ENCODE measurements around the gene NLRC3. TPM values are rescaled to one million over a fixed set of nuclear protein-coding genes. Genes with fewer than 3 reads are reported as not detected.
"Not testable (repeated sequence)": the region's sequence is repeated elsewhere in the genome, so short reads cannot be mapped to it uniquely, and the experiment has no call there.

The NLRC3 gene
- total RNA-seq, 1 donor from 2014 or later = 0.12 TPM

DNA sequence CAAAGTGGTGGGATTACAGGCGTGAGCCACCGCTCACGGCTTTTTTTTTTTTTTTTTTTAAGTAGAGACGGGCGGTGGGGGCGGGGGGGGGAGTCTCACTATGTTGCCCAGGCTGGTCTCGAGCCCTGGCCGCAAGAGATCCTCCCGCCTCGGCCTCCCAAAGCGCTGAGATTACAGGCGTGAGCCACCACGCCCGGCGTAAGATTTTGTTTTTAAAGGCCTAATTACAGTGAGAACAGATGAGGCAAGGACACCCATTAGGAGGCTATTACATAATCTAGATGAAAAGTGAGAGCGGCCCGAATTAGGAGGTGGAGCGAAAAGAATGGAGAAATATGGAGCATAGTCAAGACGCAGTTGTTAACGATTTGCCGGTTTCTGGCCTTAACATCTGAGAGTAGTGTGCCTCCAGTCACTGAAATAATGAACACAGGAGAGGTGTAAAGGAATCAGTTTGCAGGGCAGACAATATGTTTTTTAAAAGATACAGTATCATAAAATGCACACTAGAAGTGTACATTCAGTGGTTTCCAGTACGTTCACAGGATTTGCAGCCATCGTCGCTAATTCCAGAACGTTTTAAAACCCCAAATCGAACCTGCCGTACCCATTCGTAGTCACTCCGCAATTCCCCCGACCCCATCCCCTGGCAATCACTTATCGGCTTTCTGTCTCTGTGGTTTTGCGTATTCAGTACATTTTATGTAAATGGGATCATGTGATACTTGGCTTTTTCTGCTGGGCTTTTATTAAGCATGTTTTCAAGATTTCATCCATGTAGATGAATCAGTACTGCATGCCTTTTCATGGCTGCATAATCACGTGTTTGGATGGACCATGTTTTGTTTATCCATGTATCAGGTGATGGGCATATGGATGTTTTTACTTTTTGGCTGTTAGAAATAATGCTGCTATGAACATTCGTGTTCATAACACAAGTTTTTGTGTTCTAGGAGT is 35.6 kb upstream of the NLRC3 start:
- no peaks in the 10 kb centered on the region for H3K27me3 Mint-ChIP-seq (ENCODE audit: low read depth)
- H3K27ac Mint-ChIP-seq (ENCODE audit: unreplicated experiment) = no peak overlapping the region
- TF ChIP-seq, protein P1, sequence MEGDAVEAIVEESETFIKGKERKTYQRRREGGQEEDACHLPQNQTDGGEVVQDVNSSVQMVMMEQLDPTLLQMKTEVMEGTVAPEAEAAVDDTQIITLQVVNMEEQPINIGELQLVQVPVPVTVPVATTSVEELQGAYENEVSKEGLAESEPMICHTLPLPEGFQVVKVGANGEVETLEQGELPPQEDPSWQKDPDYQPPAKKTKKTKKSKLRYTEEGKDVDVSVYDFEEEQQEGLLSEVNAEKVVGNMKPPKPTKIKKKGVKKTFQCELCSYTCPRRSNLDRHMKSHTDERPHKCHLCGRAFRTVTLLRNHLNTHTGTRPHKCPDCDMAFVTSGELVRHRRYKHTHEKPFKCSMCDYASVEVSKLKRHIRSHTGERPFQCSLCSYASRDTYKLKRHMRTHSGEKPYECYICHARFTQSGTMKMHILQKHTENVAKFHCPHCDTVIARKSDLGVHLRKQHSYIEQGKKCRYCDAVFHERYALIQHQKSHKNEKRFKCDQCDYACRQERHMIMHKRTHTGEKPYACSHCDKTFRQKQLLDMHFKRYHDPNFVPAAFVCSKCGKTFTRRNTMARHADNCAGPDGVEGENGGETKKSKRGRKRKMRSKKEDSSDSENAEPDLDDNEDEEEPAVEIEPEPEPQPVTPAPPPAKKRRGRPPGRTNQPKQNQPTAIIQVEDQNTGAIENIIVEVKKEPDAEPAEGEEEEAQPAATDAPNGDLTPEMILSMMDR (IDR thresholded peaks at IDR 0.05) = no peak
- DNase-seq (ENCODE audit: low spot score) = no peak
- H3K4me3 Mint-ChIP-seq (ENCODE audit: unreplicated experiment) = peak overlapping the region; percentile 97
- peaks cover 30% of the 10 kb centered on the region for H3K4me1 Mint-ChIP-seq (ENCODE audit: low read depth)
- no peaks in the 10 kb centered on the region for H3K9me3 Mint-ChIP-seq (ENCODE audit: low read depth)
- H3K36me3 Mint-ChIP-seq (ENCODE audit: low read depth) = no peaks in the 10 kb centered on the region

DNA sequence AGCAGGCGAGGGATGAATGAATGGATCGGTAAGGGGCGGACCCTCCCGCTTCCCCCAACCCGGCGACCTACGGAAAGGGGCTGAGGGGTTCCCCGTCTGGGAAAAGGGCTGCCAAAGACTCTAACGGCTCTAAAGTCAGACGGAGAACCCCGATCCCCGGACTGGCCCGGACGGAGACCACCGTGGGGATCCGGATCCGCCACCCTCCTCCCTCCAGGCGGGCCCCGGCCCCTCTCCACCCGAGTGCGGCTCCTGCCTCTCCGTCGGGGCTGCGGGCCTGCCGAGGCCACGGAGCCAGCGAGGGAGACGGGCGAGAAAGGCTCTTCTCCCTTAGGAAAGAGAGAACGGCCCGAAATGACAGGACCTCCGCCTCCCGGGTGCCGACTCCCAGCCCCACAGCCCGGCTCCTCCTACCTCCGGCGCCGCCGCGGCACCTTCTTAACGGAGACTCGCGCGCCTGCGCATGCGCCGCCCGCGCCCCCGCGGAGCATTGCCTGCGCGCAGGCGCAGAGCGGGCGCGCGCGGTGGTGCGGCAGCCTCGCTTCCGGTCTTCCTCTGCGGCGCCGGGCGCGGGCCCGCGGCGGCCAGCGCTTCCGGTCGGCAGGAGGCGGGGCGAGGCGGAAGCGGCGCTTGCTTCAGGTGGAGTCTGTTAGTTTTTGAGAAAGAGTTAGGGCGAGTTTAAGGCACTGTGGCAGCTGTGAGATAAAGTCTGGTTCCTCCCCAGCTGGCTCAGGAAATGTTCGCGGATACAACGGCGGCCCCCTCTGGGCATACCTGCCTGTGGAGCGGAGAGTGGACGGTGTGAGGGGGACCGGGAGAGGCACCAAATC is 34.2 kb upstream of the NLRC3 start, which contains the start of gene SLX4:
SLX4 (minus strand) TSS at position 461 of the 830 bp plus-strand sequence. CDS start 2,642 bp downstream, outside the sequence.
- peaks cover 2% of the 10 kb centered on the region for H3K36me3 Mint-ChIP-seq (ENCODE audit: low read depth)
- TF ChIP-seq, protein P1 (IDR thresholded peaks at IDR 0.05) = peak; percentile 37
- DNase-seq (ENCODE audit: low spot score) = peak; percentile 96
- H3K4me1 Mint-ChIP-seq (ENCODE audit: low read depth) = peaks cover 30% of the 10 kb centered on the region
- no peaks in the 10 kb centered on the region for H3K9me3 Mint-ChIP-seq (ENCODE audit: low read depth)
- peak within 1 kb of the TSS; percentile 97 for H3K4me3 Mint-ChIP-seq (ENCODE audit: unreplicated experiment)
- no peaks in the 10 kb centered on the region for H3K27me3 Mint-ChIP-seq (ENCODE audit: low read depth)
- peak within 1 kb of the TSS; percentile 89 for H3K27ac Mint-ChIP-seq (ENCODE audit: unreplicated experiment)

DNA sequence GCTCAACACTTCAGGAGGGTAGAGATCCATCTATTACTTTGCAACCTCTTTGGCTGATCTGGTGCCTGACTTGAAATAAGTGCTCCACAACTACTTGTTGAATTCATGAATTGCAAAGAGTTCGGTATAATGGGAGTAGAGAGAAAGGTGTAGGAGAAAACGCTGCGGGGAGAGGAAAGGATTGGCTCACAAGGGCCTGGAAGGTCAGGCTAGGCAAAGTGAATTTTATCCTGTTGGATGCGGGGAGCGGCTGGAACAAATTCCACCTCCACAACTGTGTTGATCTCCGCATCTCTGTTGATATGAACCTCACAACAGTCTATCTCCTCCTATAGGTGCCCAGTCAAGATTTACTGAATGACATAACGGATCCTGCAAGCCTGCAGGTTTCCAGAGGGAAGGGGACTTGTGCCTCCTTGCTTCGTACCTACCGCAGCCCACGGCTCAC is 33.5 kb upstream of the NLRC3 start:
- Mint-ChIP-seq H3K4me1 (ENCODE audit: low read depth) (peaks cover 30% of the 10 kb centered on the region), H3K27ac (ENCODE audit: unreplicated experiment) (peak overlapping the region; percentile 77), H3K27me3 (ENCODE audit: low read depth) (no peaks in the 10 kb centered on the region), H3K4me3 (ENCODE audit: unreplicated experiment) (peak overlapping the region; percentile 97), H3K36me3 (ENCODE audit: low read depth) (peaks cover 7% of the 10 kb centered on the region), H3K9me3 (ENCODE audit: low read depth) (no peaks in the 10 kb centered on the region)
- TF ChIP-seq, protein P1 (IDR thresholded peaks at IDR 0.05) = no peak
- no peak for DNase-seq (ENCODE audit: low spot score)

DNA sequence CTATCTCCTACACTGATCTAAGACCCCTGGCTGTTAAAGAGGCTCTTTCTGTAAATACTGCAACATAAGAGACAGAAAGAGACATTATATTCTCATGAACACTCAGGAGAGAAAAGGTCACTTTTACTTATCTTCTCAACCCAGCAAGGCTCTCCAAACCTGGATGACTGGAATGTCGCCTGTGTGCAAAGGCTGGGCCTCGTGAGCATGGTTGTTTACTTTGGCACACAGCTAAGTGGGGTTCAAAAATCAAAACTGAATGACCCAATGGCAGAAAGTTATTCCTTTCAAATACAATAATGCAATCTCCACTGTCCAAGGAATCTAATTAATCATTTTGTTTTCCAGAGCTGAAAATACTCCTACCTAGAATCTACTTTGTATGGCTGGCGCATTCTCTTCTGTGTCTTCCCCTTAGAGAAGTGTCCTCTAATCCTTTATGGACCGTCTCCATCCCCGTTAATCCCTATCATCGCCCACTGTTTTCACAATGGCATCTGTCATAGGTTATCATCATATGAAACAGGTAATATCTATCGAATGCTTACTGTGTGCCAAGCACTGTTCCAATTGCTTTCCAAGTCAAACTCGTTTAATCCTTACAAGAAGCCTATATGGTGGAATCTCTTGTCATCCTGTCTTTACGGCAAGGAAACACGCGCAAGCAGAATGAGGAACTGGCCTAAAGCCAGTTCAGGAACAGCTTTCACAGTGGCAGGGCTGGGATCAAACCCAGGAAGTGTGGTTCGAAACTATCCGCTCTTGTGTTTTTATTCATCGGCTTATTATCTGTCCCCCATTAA is 32.9 kb upstream of the NLRC3 start:
- H3K9me3 Mint-ChIP-seq (ENCODE audit: low read depth) = no peaks in the 10 kb centered on the region

DNA sequence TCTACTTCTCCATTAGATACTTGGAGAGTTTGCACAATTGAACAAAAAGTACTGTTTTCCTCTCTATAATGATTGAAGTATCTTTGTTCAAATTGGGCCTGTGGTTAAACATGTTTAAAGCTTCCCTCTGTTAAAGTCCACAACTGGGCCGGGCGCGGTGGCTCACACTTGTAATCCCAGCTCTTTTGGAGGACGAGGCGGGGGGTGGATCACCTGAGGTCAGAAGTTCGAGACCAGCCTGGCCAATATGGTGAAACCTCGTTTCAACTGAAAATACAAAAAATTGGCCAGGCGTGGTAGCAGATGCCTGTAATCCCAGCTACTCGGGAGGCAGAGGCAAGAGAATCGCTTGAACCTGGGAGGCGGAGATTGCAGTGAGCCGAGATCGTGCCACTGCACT is 31.8 kb upstream of the NLRC3 start:
- H3K9me3 Mint-ChIP-seq (ENCODE audit: low read depth) = not testable (repeated sequence)

More for the DNA sequence above, 32.9 kb upstream of the NLRC3 start:
- TF ChIP-seq, protein P1 (IDR thresholded peaks at IDR 0.05) = no peak
- no peak for DNase-seq (ENCODE audit: low spot score)
- peaks cover 7% of the 10 kb centered on the region for H3K36me3 Mint-ChIP-seq (ENCODE audit: low read depth)
- H3K4me1 Mint-ChIP-seq (ENCODE audit: low read depth) = peaks cover 30% of the 10 kb centered on the region
- no peaks in the 10 kb centered on the region for H3K27me3 Mint-ChIP-seq (ENCODE audit: low read depth)
- H3K27ac Mint-ChIP-seq (ENCODE audit: unreplicated experiment) = peak overlapping the region; percentile 77
- peak overlapping the region; percentile 97 for H3K4me3 Mint-ChIP-seq (ENCODE audit: unreplicated experiment)

More for the DNA sequence above, 31.8 kb upstream of the NLRC3 start:
- DNase-seq (ENCODE audit: low spot score); H3K27me3 Mint-ChIP-seq (ENCODE audit: low read depth); H3K36me3 Mint-ChIP-seq (ENCODE audit: low read depth); H3K4me3 Mint-ChIP-seq (ENCODE audit: unreplicated experiment); H3K27ac Mint-ChIP-seq (ENCODE audit: unreplicated experiment): not testable (repeated sequence)
- peaks cover 30% of the 10 kb centered on the region for H3K4me1 Mint-ChIP-seq (ENCODE audit: low read depth)
